HG03571 (cell line): ENCODE measurements around the gene MAGEB18.

Experiments used
- ATAC-seq: cut with Tn5 transposase; IDR thresholded peaks from one replicate; pipeline ENCODE4 v1.9.1; 2021; ENCODE audit not compliant: unreplicated experiment

The MAGEB18 gene

GRCh38 chrX:26138274-26138673, at the start of gene MAGEB18:
MAGEB18 (plus strand) TSS chrX:26138343; CDS start chrX:26138986, 643 bp downstream.
- ATAC-seq: no peak

GRCh38 chrX:26100421-26100920, 37.7 kb upstream of the MAGEB18 start:
- no peak for ATAC-seq

- ATAC-seq: no peak
These were observed 29.0 kb upstream of the MAGEB18 start for GRCh38 chrX:26109142-26109541.

- no peak for ATAC-seq
These were observed 7.9 kb downstream of the MAGEB18 start for GRCh38 chrX:26146024-26146423.

- no peak for ATAC-seq
These were observed 22.2 kb downstream of the MAGEB18 start, which contains the start of gene MAGEB6B for GRCh38 chrX:26160301-26160700. MAGEB6B (plus strand) TSS chrX:26160601; CDS start chrX:26160601, 0 bp downstream.
